Measurements from ENCODE around the gene MROH8. TPM values are rescaled to one million over a fixed set of nuclear protein-coding genes. Genes with fewer than 3 reads are reported as not detected.

MROH8 gene
- total RNA-seq, 4 donors from 2014 or later, result 1.4 to 5.0 (median 3.6) TPM

GRCh38 chr20:37172836-37173235 lies 6.5 kb downstream of the MROH8 start:
- DNase-seq (ENCODE audit: low spot score), result no peak
- no peak for TF ChIP-seq CTCF (IDR thresholded peaks at IDR 0.05)

GRCh38 chr20:37166867-37167266 lies 12.5 kb downstream of the MROH8 start:
- TF ChIP-seq CTCF (IDR thresholded peaks at IDR 0.05), result no peak
- no peak for ATAC-seq (ENCODE audit: low FRiP score)

More at GRCh38 chr20:37172836-37173235, 6.5 kb downstream of the MROH8 start:
- ATAC-seq (ENCODE audit: low FRiP score), result no peak

GRCh38 chr20:37165031-37165430 lies 14.3 kb downstream of the MROH8 start:
- ATAC-seq (ENCODE audit: low FRiP score), result no peak
- TF ChIP-seq CTCF (IDR thresholded peaks at IDR 0.05), result no peak
- DNase-seq (ENCODE audit: low spot score), result no peak

More at GRCh38 chr20:37166867-37167266, 12.5 kb downstream of the MROH8 start:
- no peak for DNase-seq (ENCODE audit: low spot score)

- ATAC-seq (ENCODE audit: low FRiP score), result no peak
- TF ChIP-seq CTCF (IDR thresholded peaks at IDR 0.05), result no peak
- no peak for DNase-seq (ENCODE audit: low spot score)
These were observed 15.4 kb downstream of the MROH8 start for GRCh38 chr20:37163832-37164554.

- ATAC-seq (ENCODE audit: low FRiP score), result no peak
- DNase-seq (ENCODE audit: low spot score), result no peak
- no peak for TF ChIP-seq CTCF (IDR thresholded peaks at IDR 0.05)
These were observed 16.7 kb downstream of the MROH8 start for GRCh38 chr20:37162646-37163045.

- TF ChIP-seq CTCF (IDR thresholded peaks at IDR 0.05), result no peak
- no peak for ATAC-seq (ENCODE audit: low FRiP score)
- DNase-seq (ENCODE audit: low spot score), result no peak
These were observed 17.4 kb downstream of the MROH8 start for GRCh38 chr20:37161830-37162549.

Measured in omental fat pad (tissue), 4 donors.